GM13977 (cell line): Measurements from ENCODE around the gene MPG.
"Not testable (repeated sequence)": the region's sequence is repeated elsewhere in the genome, so short reads cannot be mapped to it uniquely, and the experiment has no call there.

Experiments
- DNase-seq: peaks from one replicate; pipeline ENCODE4 v3.0.0; 2012; ENCODE audit warnings: low spot score
- CTCF ChIP-seq: IDR thresholded peaks from 2 replicates; pipeline ENCODE4 v1.5.1; 2012; ENCODE audit warnings: mild to moderate bottlenecking, control low read depth; ENCODE audit not compliant: insufficient read depth; ENCODE audit errors: extremely low read depth, missing control alignments
- in situ Hi-C: fragments of 300-500 bp; cut with MboI; formaldehyde crosslinking; loops from one replicate; pipeline ENCODE4 v1.12.0; 2022; ENCODE audit warnings: low sequenced_read_pairs, low pct_unique_long_range_greater_than_20kb, mixed read lengths, inconsistent platforms; ENCODE audit not compliant: unreplicated experiment

Gene MPG

GRCh38 chr16:120756-121155, 42.7 kb downstream of the MPG start:
- no peak for TF ChIP-seq CTCF
- no peak for DNase-seq
- in situ Hi-C loops, result no loop called here

GRCh38 chr16:122361-122760, 44.3 kb downstream of the MPG start:
- in situ Hi-C loops, result no loop called here
- TF ChIP-seq CTCF, result no peak
- DNase-seq, result no peak

GRCh38 chr16:123558-124350, 45.7 kb downstream of the MPG start:
- DNase-seq, in situ Hi-C loops: not testable (repeated sequence)

- in situ Hi-C loops, result no loop called here
These were observed 47.0 kb downstream of the MPG start for GRCh38 chr16:125011-125410.

GRCh38 chr16:129075-129474, 51.0 kb downstream of the MPG start:
- no peak for TF ChIP-seq CTCF
- in situ Hi-C loops, result no loop called here
- no peak for DNase-seq

More at GRCh38 chr16:125011-125410, 47.0 kb downstream of the MPG start:
- no peak for DNase-seq
- TF ChIP-seq CTCF, result no peak

GRCh38 chr16:130533-131173, 52.6 kb downstream of the MPG start:
- DNase-seq, result no peak
- TF ChIP-seq CTCF, result no peak
- in situ Hi-C loops, result no loop called here

- in situ Hi-C loops, result no loop called here
- no peak for TF ChIP-seq CTCF
- no peak for DNase-seq
These were observed 54.1 kb downstream of the MPG start for GRCh38 chr16:132120-132519.
